ENCODE results near the gene CMTM8. TPM values are rescaled to one million over a fixed set of nuclear protein-coding genes. Genes with fewer than 3 reads are reported as not detected.

Gene CMTM8
- total RNA-seq, 6 experiments from 2014 or later: 13.3 to 27.1 (median 20.9) TPM

DNA sequence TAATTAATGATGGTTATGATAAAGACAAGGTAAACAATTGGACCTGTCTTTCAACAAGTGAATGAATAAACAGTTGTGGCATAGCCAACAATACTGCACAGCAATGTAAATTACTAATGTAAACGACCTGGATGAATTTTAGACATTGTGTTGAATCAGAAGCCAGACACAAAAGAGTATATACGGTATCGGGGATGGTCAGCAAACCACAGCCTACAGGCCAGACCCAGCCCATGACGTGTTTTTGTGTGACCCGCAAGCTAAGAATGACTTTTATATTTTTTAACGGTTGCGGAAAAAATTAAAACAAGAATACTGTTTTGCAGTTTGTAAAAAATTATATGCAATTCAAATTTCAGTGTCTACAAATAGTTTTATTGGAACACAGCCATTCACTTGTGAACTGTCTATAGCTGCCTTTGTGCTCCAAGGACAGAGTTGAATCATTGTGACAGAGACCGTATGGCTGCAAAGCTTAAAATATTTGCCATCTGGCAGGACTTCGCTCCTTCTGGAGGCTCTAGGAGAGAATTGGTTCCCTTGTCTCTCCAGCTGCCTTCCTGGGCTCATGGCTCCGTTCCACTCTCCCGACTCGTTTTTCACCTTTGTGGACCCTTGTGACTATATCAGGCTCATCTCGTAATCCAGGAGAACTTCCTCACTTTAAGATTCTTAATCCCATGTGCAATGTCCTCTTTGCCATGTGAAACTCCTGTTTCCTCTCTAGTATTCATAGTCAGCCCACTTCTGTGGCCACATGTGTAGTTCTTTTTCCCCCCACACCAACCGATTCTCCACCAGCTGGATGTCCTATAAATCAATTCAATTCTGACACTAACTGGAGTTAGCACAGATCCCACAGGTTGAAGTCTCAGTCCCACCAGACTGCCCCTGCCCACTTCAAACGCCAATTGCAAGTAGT is 72.7 kb downstream of the CMTM8 start:
- 77% methylated on average over 14 of the region's 15 CpGs for WGBS (ENCODE audit: insufficient coverage, low coverage, low lambda C conversion rate, missing lambda C conversion rate)
- intact Hi-C loops (cut with DNase I): no loop called here
- Histone ChIP-seq H3K4me1 (no peaks in the 10 kb centered on the region), H3K27ac (no peak overlapping the region), H3K27me3 (no peaks in the 10 kb centered on the region), H3K9me3 (no peaks in the 10 kb centered on the region), H3K36me3 (no peaks in the 10 kb centered on the region), H3K4me3 (no peak overlapping the region)
- ATAC-seq: no peak
- DNase-seq: no peak
- TF ChIP-seq, protein P1, sequence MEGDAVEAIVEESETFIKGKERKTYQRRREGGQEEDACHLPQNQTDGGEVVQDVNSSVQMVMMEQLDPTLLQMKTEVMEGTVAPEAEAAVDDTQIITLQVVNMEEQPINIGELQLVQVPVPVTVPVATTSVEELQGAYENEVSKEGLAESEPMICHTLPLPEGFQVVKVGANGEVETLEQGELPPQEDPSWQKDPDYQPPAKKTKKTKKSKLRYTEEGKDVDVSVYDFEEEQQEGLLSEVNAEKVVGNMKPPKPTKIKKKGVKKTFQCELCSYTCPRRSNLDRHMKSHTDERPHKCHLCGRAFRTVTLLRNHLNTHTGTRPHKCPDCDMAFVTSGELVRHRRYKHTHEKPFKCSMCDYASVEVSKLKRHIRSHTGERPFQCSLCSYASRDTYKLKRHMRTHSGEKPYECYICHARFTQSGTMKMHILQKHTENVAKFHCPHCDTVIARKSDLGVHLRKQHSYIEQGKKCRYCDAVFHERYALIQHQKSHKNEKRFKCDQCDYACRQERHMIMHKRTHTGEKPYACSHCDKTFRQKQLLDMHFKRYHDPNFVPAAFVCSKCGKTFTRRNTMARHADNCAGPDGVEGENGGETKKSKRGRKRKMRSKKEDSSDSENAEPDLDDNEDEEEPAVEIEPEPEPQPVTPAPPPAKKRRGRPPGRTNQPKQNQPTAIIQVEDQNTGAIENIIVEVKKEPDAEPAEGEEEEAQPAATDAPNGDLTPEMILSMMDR (IDR thresholded peaks at IDR 0.05): no peak
- TF ChIP-seq POLR2A (IDR thresholded peaks at IDR 0.05): no peak

DNA sequence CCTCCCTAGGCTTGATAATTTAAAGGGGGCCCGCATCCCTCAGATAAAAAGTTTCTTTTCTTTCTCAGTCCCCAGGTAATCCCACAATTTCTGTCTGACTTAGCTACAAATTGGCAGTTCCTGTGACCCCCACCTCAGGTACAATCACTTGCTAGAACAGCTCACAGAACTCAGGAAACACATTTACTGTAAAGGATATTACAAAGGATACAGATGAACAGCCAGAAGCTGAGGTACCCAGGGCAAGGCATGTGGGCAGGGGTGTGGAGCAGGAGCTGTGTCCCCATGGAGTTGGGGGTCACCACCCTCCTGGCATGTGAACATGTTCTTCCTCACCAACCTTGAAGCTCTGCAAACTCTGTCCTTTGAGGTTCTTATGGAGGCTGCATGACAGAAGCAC is 73.8 kb downstream of the CMTM8 start:
- intact Hi-C loops (cut with DNase I): no loop called here
- Histone ChIP-seq H3K4me3 (no peak overlapping the region), H3K36me3 (no peaks in the 10 kb centered on the region), H3K27me3 (no peaks in the 10 kb centered on the region), H3K4me1 (peaks cover 0 to 3% (median 0%) of the 10 kb centered on the region in 4 donors), H3K27ac (no peak overlapping the region), H3K9me3 (no peaks in the 10 kb centered on the region)
- 67% methylated on average over 1 of the region's 1 CpG for WGBS (ENCODE audit: insufficient coverage, low coverage, low lambda C conversion rate, missing lambda C conversion rate)
- no peak for ATAC-seq
- DNase-seq: no peak
- no peak for TF ChIP-seq POLR2A (IDR thresholded peaks at IDR 0.05)
- TF ChIP-seq, protein P1 (IDR thresholded peaks at IDR 0.05): no peak

- Histone ChIP-seq H3K4me1 (peaks cover 0 to 3% (median 0%) of the 10 kb centered on the region in 4 donors), H3K27me3 (no peaks in the 10 kb centered on the region), H3K4me3 (no peak overlapping the region), H3K36me3 (no peaks in the 10 kb centered on the region), H3K27ac (no peak overlapping the region), H3K9me3 (no peaks in the 10 kb centered on the region)
- TF ChIP-seq, protein P1 (IDR thresholded peaks at IDR 0.05): no peak
- TF ChIP-seq POLR2A (IDR thresholded peaks at IDR 0.05): no peak
- no peak for DNase-seq
- 80% methylated on average over 2 of the region's 6 CpGs for WGBS (ENCODE audit: insufficient coverage, low coverage, low lambda C conversion rate, missing lambda C conversion rate)
- intact Hi-C loops (cut with DNase I): no loop called here
- no peak for ATAC-seq
Observed at GRCh38 chr3:32313169-32313568, 74.7 kb downstream of the CMTM8 start.

DNA sequence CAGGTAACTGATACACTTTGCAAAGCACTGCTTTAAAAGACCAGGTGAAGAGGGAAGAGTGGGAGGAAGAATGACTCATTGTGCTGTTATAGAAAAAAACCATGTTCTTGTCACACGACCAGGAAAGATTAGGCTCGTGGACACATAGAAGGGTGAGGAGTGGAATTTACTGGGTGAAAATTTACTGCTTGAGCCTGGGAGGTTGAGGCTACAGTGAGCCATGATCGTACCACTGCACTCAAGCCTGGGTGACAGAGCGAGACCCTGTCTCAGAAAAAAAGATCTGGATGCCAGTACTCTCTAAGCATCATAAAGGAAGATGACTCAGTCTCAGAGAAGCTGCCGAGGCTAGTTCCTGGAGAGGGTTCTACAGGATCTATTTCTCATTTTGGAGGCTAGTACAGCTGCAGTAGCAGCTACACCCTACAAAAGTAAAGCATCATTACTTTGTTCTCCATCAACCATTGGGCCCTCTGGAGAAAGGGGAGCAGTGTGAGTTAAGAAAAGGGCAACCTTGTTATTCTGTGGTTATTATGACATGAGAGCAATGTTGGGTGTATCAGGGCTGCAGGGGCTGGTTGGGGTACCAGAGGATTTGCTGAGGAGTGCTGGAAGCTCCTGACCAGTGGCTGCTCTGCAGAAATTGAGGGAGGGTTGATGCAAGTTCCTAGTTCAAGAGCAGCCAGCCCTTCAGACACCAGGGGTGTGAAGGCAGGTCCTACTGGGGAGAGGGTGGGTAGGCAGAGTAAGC is 75.4 kb downstream of the CMTM8 start:
- 54% methylated on average over 5 of the region's 5 CpGs for WGBS (ENCODE audit: insufficient coverage, low coverage, low lambda C conversion rate, missing lambda C conversion rate)
- Histone ChIP-seq H3K4me3 (no peak overlapping the region), H3K27ac (no peak overlapping the region), H3K36me3 (no peaks in the 10 kb centered on the region), H3K9me3 (no peaks in the 10 kb centered on the region), H3K27me3 (no peaks in the 10 kb centered on the region), H3K4me1 (peaks cover 0 to 3% (median 0%) of the 10 kb centered on the region in 4 donors)
- intact Hi-C loops (cut with DNase I): no loop called here
- TF ChIP-seq, protein P1 (IDR thresholded peaks at IDR 0.05): no peak
- TF ChIP-seq POLR2A (IDR thresholded peaks at IDR 0.05): no peak
- DNase-seq: no peak
- ATAC-seq: peak in 2 of 4 donors; percentile 27 to 53

Data from right lobe of liver (tissue), 6 donors.